Ishikawa (cell line): ENCODE data around the gene SYK.

Experiments
- CREB1 ChIP-seq: IDR thresholded peaks from 2 replicates; pipeline ENCODE4 v1.6.1; 2012; ENCODE audit warnings: low read depth
- EGR1 ChIP-seq: IDR thresholded peaks from 2 replicates; pipeline ENCODE4 v1.6.1; 2012
- EP300 ChIP-seq: IDR thresholded peaks from 2 replicates; pipeline ENCODE4 v1.6.1; 2012; ENCODE audit warnings: borderline replicate concordance
- FOXM1 ChIP-seq: IDR thresholded peaks from 2 replicates; pipeline ENCODE4 v1.6.1; 2012; ENCODE audit warnings: low read depth, borderline replicate concordance
- NFIC ChIP-seq: IDR thresholded peaks from 2 replicates; pipeline ENCODE4 v1.6.1; 2012
- RAD21 ChIP-seq: IDR thresholded peaks from 2 replicates; pipeline ENCODE4 v1.6.1; 2012; ENCODE audit warnings: low read depth
- REST ChIP-seq: IDR thresholded peaks from 2 replicates; pipeline ENCODE4 v1.6.1; 2012; ENCODE audit warnings: low read depth, mild to moderate bottlenecking
- TAF1 ChIP-seq: IDR thresholded peaks from 2 replicates; pipeline ENCODE4 v1.6.1; 2012; ENCODE audit warnings: low read depth, mild to moderate bottlenecking
- TEAD4 ChIP-seq: IDR thresholded peaks from 2 replicates; pipeline ENCODE4 v1.6.1; 2012
- TF ChIP-seq, protein P1 (sequence below): IDR thresholded peaks from 2 replicates; pipeline ENCODE4 v1.6.1; 2012

GRCh38 chr9:90927496-90927895, 125.9 kb downstream of the SYK start:
- TF ChIP-seq CREB1 (no peak), REST (no peak), EP300 (no peak), RAD21 (no peak), NFIC (no peak), TEAD4 (no peak), FOXM1 (no peak), EGR1 (no peak), TAF1 (no peak)
- TF ChIP-seq, protein P1, sequence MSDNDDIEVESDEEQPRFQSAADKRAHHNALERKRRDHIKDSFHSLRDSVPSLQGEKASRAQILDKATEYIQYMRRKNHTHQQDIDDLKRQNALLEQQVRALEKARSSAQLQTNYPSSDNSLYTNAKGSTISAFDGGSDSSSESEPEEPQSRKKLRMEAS: no peak
